Muscle layer of colon (tissue), 2 donors: ENCODE results near the gene RLIM.

ENCODE experiments used
- H3K27ac ChIP-seq: one replicate; pipeline ENCODE4 v1.7.0; 2013; ENCODE audit warnings: low read depth, mild to moderate bottlenecking, low read length, moderate library complexity
- H3K27me3 ChIP-seq, 2 donors: one replicate each; pipeline ENCODE4 v1.7.0; 2013; ENCODE audit warnings: low read length in 2 of 2, mild to moderate bottlenecking in 2 of 2; ENCODE audit not compliant: insufficient read depth in 2 of 2, control insufficient read depth in 1 of 2
- H3K36me3 ChIP-seq: one replicate; pipeline ENCODE4 v1.7.0; 2013; ENCODE audit warnings: mild to moderate bottlenecking, low read length; ENCODE audit not compliant: insufficient read depth
- H3K4me1 ChIP-seq: one replicate; pipeline ENCODE4 v1.7.0; 2013; ENCODE audit warnings: mild to moderate bottlenecking, low read length; ENCODE audit not compliant: insufficient read depth
- H3K4me3 ChIP-seq, 2 donors: one replicate each; pipeline ENCODE4 v1.7.0; 2013; ENCODE audit warnings: low read length in 2 of 2, low read depth in 1 of 2, mild to moderate bottlenecking in 1 of 2, moderate library complexity in 1 of 2
- H3K9ac ChIP-seq: one replicate; pipeline ENCODE4 v1.7.0; 2013; ENCODE audit warnings: low read length
- H3K9me3 ChIP-seq: one replicate; pipeline ENCODE4 v1.7.0; 2013; ENCODE audit warnings: mild to moderate bottlenecking, low read length
- donor health status: abdominal sarcoma.
- donor health status: Adenocarcinoma of cecum.

Gene RLIM

GRCh38 chrX:74579597-74580198 lies 34.7 kb downstream of the RLIM start:
- no peak overlapping the region for H3K9ac ChIP-seq
- H3K36me3 ChIP-seq: no peaks in the 10 kb centered on the region
- H3K4me1 ChIP-seq: no peaks in the 10 kb centered on the region
- H3K27ac ChIP-seq: no peak overlapping the region
- H3K9me3 ChIP-seq: no peaks in the 10 kb centered on the region
- no peaks in the 10 kb centered on the region for H3K27me3 ChIP-seq
- no peak overlapping the region for H3K4me3 ChIP-seq

- H3K9me3 ChIP-seq: no peaks in the 10 kb centered on the region
- H3K36me3 ChIP-seq: no peaks in the 10 kb centered on the region
- no peak overlapping the region for H3K4me3 ChIP-seq
- H3K27ac ChIP-seq: no peak overlapping the region
- no peak overlapping the region for H3K9ac ChIP-seq
- H3K27me3 ChIP-seq: no peaks in the 10 kb centered on the region
- H3K4me1 ChIP-seq: no peaks in the 10 kb centered on the region
These were observed 36.3 kb downstream of the RLIM start for GRCh38 chrX:74578137-74578536.

GRCh38 chrX:74557378-74557777 lies 57.0 kb downstream of the RLIM start:
- H3K9ac ChIP-seq: no peak overlapping the region
- no peak overlapping the region for H3K27ac ChIP-seq
- no peak overlapping the region for H3K4me3 ChIP-seq
- no peaks in the 10 kb centered on the region for H3K4me1 ChIP-seq
- peaks cover 5 to 11% of the 10 kb centered on the region in 2 donors for H3K27me3 ChIP-seq
- no peaks in the 10 kb centered on the region for H3K9me3 ChIP-seq
- no peaks in the 10 kb centered on the region for H3K36me3 ChIP-seq

- Histone ChIP-seq H3K9ac (no peak overlapping the region), H3K36me3 (no peaks in the 10 kb centered on the region), H3K4me3 (no peak overlapping the region), H3K9me3 (no peaks in the 10 kb centered on the region), H3K4me1 (no peaks in the 10 kb centered on the region), H3K27me3 (peaks cover 0 to 5% of the 10 kb centered on the region in 2 donors), H3K27ac (no peak overlapping the region)
These were observed 62.5 kb downstream of the RLIM start for GRCh38 chrX:74551934-74552333.

GRCh38 chrX:74550295-74550802 lies 64.1 kb downstream of the RLIM start:
- Histone ChIP-seq H3K27me3 (no peaks in the 10 kb centered on the region), H3K9me3 (no peaks in the 10 kb centered on the region), H3K36me3 (no peaks in the 10 kb centered on the region), H3K4me3 (no peak overlapping the region), H3K4me1 (no peaks in the 10 kb centered on the region), H3K9ac (no peak overlapping the region), H3K27ac (no peak overlapping the region)

- Histone ChIP-seq H3K36me3 (no peaks in the 10 kb centered on the region), H3K4me3 (no peak overlapping the region), H3K9ac (no peak overlapping the region), H3K4me1 (no peaks in the 10 kb centered on the region), H3K27me3 (no peaks in the 10 kb centered on the region), H3K9me3 (no peaks in the 10 kb centered on the region), H3K27ac (no peak overlapping the region)
These were observed 67.4 kb downstream of the RLIM start for GRCh38 chrX:74546984-74547383.

- no peak overlapping the region for H3K27ac ChIP-seq
- no peaks in the 10 kb centered on the region for H3K27me3 ChIP-seq
- H3K4me3 ChIP-seq: no peak overlapping the region
- H3K36me3 ChIP-seq: no peaks in the 10 kb centered on the region
- H3K4me1 ChIP-seq: no peaks in the 10 kb centered on the region
- H3K9me3 ChIP-seq: no peaks in the 10 kb centered on the region
- no peak overlapping the region for H3K9ac ChIP-seq
These were observed 68.4 kb downstream of the RLIM start for GRCh38 chrX:74545880-74546523.

GRCh38 chrX:74540635-74541249 lies 73.7 kb downstream of the RLIM start:
- Histone ChIP-seq H3K4me3 (no peak overlapping the region), H3K27me3 (peaks cover 0 to 5% of the 10 kb centered on the region in 2 donors), H3K9ac (no peak overlapping the region), H3K4me1 (no peaks in the 10 kb centered on the region), H3K36me3 (no peaks in the 10 kb centered on the region), H3K9me3 (no peaks in the 10 kb centered on the region), H3K27ac (no peak overlapping the region)

- Histone ChIP-seq H3K9ac (peak overlapping the region; percentile 37), H3K27ac (peak overlapping the region; percentile 87), H3K27me3 (peaks cover 4 to 17% of the 10 kb centered on the region in 2 donors), H3K4me3 (peak overlapping the region; percentile 30 to 60), H3K9me3 (no peaks in the 10 kb centered on the region), H3K36me3 (no peaks in the 10 kb centered on the region), H3K4me1 (peaks cover 4% of the 10 kb centered on the region)
These were observed 77.5 kb downstream of the RLIM start for GRCh38 chrX:74536832-74537371.

- peak overlapping the region; percentile 39 to 60 for H3K4me3 ChIP-seq
- H3K9ac ChIP-seq: peak overlapping the region; percentile 37
- peak overlapping the region; percentile 87 for H3K27ac ChIP-seq
- H3K36me3 ChIP-seq: no peaks in the 10 kb centered on the region
- peaks cover 4 to 17% of the 10 kb centered on the region in 2 donors for H3K27me3 ChIP-seq
- peaks cover 4% of the 10 kb centered on the region for H3K4me1 ChIP-seq
- H3K9me3 ChIP-seq: no peaks in the 10 kb centered on the region
These were observed 78.1 kb downstream of the RLIM start for GRCh38 chrX:74536152-74536831.
